Nucleus accumbens (tissue), 56 donors: ENCODE data around the gene NLRP4.
"Not testable (repeated sequence)": the region's sequence is repeated elsewhere in the genome, so short reads cannot be mapped to it uniquely, and the experiment has no call there.

Experiments
- DNase-seq, 56 donors: peaks; one replicate each; lab custom pipeline; 2025; lab: John Stamatoyannopoulos, UW

Gene NLRP4

GRCh38 chr19:55870736-55871135 is 34.4 kb downstream of the NLRP4 start:
- DNase-seq, result no peak

GRCh38 chr19:55877211-55877610 is 40.9 kb downstream of the NLRP4 start:
- DNase-seq, result no peak

- DNase-seq, result no peak
Observed at GRCh38 chr19:55882626-55883025, 46.3 kb downstream of the NLRP4 start.

GRCh38 chr19:55898911-55899310 is 62.6 kb downstream of the NLRP4 start:
- no peak for DNase-seq

GRCh38 chr19:55901369-55902079 is 65.2 kb downstream of the NLRP4 start:
- no peak for DNase-seq

GRCh38 chr19:55902080-55902751 is 65.9 kb downstream of the NLRP4 start:
- DNase-seq, result no peak

GRCh38 chr19:55907286-55907685 is 70.9 kb downstream of the NLRP4 start:
- no peak for DNase-seq

- DNase-seq, result no peak
Observed at GRCh38 chr19:55907746-55908145, 71.4 kb downstream of the NLRP4 start.

- no peak for DNase-seq
Observed at GRCh38 chr19:55909801-55910200, 73.5 kb downstream of the NLRP4 start.

- DNase-seq, result no peak
Observed at GRCh38 chr19:55912916-55913315, 76.6 kb downstream of the NLRP4 start.

GRCh38 chr19:55913643-55914268 is 77.4 kb downstream of the NLRP4 start:
- no peak for DNase-seq

GRCh38 chr19:55923556-55923955 is 87.2 kb downstream of the NLRP4 start:
- no peak for DNase-seq

- no peak for DNase-seq
Observed at GRCh38 chr19:55927991-55928390, 91.7 kb downstream of the NLRP4 start.

GRCh38 chr19:55929258-55929657 is 92.9 kb downstream of the NLRP4 start:
- not testable (repeated sequence) for DNase-seq

GRCh38 chr19:55930996-55931515 is 94.7 kb downstream of the NLRP4 start:
- DNase-seq, result no peak
